IPS-20b (cell line): ENCODE data around the gene ISG20L2.

Experiments
- H3K27ac ChIP-seq: one replicate; pipeline ENCODE4 v1.5.1; 2013; ENCODE audit warnings: low read length
- H3K27me3 ChIP-seq: 2 replicates; pipeline ENCODE4 v1.6.1; 2013; ENCODE audit warnings: mild to moderate bottlenecking, low read length, inconsistent platforms; ENCODE audit not compliant: insufficient read depth
- H3K36me3 ChIP-seq: 2 replicates; pipeline ENCODE4 v1.6.1; 2013; ENCODE audit warnings: low read depth, mild to moderate bottlenecking, inconsistent platforms, low read length, moderate library complexity; ENCODE audit not compliant: insufficient read depth
- H3K4me1 ChIP-seq: 2 replicates; pipeline ENCODE4 v1.6.1; 2013; ENCODE audit warnings: mild to moderate bottlenecking, control low read depth, inconsistent platforms, low read length, moderate library complexity; ENCODE audit not compliant: insufficient read depth
- H3K4me3 ChIP-seq: 2 replicates; pipeline ENCODE4 v1.5.1; 2013; ENCODE audit warnings: mild to moderate bottlenecking, low read length, inconsistent platforms
- H3K9ac ChIP-seq: 2 replicates; pipeline ENCODE4 v1.6.1; 2013; ENCODE audit warnings: low read depth, mild to moderate bottlenecking, inconsistent platforms, low read length, moderate library complexity
- H3K9me3 ChIP-seq: 2 replicates; pipeline ENCODE4 v1.6.1; 2013; ENCODE audit warnings: mild to moderate bottlenecking, low read depth, low read length, inconsistent platforms; ENCODE audit not compliant: insufficient read depth

Gene ISG20L2, protein sequence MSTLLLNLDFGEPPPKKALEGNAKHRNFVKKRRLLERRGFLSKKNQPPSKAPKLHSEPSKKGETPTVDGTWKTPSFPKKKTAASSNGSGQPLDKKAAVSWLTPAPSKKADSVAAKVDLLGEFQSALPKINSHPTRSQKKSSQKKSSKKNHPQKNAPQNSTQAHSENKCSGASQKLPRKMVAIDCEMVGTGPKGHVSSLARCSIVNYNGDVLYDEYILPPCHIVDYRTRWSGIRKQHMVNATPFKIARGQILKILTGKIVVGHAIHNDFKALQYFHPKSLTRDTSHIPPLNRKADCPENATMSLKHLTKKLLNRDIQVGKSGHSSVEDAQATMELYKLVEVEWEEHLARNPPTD

DNA sequence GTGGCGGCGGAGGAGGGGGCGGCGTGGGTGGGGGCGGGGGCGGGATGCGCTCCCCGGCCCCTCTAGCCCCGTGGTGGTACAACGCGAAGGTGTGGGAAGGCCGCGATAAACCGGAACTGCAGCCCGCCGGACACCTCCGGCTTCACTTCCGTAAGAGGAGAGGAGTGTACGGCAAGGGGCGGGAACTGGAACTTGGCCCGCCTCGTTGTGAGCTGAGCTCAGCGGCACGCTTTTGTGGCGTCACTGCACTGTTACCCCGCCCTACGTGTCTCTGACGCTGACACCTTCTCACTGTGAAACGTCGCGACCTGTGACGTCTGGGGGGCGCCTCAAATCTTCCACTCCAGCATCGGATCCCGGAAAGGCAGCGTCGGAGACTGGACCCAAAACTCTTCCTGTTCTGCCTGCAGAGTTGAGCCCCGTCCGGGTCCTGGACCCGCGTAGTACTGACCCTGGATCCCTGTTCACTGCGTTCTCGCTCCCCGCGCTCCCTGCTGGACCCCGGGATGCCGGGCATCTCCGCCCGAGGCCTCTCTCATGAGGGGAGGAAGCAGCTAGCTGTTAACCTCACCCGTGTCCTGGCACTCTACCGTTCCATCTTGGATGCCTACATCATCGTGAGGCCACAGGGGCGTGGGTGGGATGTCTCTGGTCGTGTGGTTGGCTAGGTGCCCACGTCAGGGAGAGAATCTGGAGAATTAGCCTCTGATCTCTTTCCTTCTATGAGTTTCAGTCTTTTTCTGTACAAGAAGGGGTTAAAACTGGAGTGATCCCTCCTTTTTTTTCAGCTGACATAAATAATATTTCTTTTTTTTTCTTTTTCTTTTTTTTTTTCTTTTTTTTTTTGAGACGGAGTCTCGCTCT, at the start of gene ISG20L2:
ISG20L2 (minus strand) TSS at position 168 of the 864 bp plus-strand sequence. CDS start 1,114 bp downstream, outside the sequence.
- H3K36me3 ChIP-seq = peaks cover 45% of the 10 kb centered on the region
- H3K4me1 ChIP-seq = peaks cover 23% of the 10 kb centered on the region
- H3K27me3 ChIP-seq = no peaks in the 10 kb centered on the region

DNA sequence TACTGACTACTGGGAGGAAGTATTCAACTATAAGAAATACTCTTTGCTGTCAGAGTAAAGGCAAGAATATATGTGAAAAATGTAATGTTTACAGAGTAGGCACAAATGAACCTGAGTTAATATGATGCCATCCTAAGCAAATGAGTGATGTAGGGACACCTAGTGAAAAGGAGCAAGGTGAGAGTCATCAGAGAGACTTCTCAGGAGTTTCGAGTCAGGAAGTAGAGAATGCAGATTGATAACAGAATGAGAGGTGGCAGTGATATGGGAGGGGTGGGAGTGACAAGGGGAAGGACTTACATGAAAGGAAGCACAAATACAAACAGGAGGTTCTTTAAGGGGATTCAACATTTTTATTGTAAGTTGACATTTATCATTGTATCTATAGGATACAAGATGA, 49.0 kb upstream of the ISG20L2 start:
- Histone ChIP-seq H3K9me3 (no peaks in the 10 kb centered on the region), H3K27ac (no peak overlapping the region), H3K27me3 (no peaks in the 10 kb centered on the region), H3K4me1 (no peaks in the 10 kb centered on the region), H3K36me3 (peaks cover 34% of the 10 kb centered on the region), H3K4me3 (no peak overlapping the region), H3K9ac (no peak overlapping the region)

More for the DNA sequence above, at the start of gene ISG20L2:
- Histone ChIP-seq H3K27ac (peak within 1 kb of the TSS; percentile 86), H3K4me3 (peak within 1 kb of the TSS; percentile 99), H3K9me3 (no peaks in the 10 kb centered on the region), H3K9ac (peak within 1 kb of the TSS; percentile 97)

DNA sequence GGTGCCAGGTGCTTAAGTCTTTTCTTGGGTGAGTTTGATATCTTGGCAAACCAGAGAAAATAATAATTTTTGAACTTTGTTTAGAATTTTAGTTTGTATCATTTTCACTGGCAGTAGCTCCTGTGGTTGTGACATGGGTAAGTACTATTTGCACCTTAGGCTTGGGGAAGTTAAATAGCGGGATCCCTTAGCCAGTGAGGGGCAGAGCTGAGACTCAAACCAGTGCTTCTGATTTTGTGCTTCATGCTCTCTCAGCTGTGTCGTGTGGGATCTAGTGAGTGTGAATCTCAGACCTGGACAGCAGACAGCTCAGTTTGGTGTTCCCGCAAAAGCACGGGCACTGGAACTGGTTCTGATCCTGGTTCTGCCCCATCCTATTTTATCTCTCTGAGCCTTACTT, 48.4 kb upstream of the ISG20L2 start:
- peaks cover 34% of the 10 kb centered on the region for H3K36me3 ChIP-seq
- H3K4me3 ChIP-seq = no peak overlapping the region
- H3K9me3 ChIP-seq = no peaks in the 10 kb centered on the region
- H3K27ac ChIP-seq = no peak overlapping the region
- H3K4me1 ChIP-seq = no peaks in the 10 kb centered on the region
- H3K9ac ChIP-seq = no peak overlapping the region
- H3K27me3 ChIP-seq = no peaks in the 10 kb centered on the region

DNA sequence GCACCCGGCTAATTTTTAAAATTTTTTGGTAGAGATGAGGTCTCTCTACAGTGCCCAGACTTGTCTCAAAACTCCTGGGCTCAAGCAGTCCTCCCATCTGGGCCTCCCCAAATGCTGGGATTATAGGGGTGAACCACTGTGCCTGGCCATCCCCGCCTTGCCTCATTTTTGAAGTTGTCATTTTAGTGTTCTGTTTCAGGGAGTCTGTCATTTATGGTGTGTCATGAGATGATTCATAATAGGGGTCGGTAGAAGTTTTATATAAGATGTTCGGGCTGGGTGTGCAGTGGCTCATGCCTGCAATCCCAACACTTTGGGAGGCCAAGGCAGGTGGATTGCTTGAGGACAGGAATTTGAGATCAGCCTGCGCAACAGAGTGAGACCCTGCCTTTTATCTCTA, 47.2 kb upstream of the ISG20L2 start:
- Histone ChIP-seq H3K9me3 (no peaks in the 10 kb centered on the region), H3K4me1 (no peaks in the 10 kb centered on the region), H3K4me3 (no peak overlapping the region), H3K27ac (no peak overlapping the region), H3K27me3 (no peaks in the 10 kb centered on the region), H3K9ac (no peak overlapping the region), H3K36me3 (peaks cover 36% of the 10 kb centered on the region)

DNA sequence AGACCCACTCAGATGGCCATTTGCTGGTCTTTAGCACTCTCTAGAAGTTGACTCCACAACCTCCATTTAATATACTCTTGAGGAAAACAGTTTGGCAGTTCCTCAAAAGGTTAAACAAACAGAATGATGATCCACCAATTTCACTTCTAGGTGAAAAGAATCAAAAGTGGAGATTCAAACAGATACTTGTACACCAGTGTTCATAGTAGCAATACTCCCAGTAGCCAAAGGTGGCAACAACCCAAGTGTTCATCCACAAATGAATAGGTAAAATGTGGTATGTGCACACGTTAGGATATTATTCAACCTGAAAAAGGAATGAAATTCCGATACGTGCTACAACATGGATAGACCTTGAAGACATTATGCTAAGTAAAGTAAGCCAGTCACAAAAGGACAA, 45.0 kb upstream of the ISG20L2 start:
- Histone ChIP-seq H3K36me3 (peaks cover 40% of the 10 kb centered on the region), H3K9ac (no peak overlapping the region), H3K4me1 (peaks cover 6% of the 10 kb centered on the region; the same call in 1 of the 2 replicates)

DNA sequence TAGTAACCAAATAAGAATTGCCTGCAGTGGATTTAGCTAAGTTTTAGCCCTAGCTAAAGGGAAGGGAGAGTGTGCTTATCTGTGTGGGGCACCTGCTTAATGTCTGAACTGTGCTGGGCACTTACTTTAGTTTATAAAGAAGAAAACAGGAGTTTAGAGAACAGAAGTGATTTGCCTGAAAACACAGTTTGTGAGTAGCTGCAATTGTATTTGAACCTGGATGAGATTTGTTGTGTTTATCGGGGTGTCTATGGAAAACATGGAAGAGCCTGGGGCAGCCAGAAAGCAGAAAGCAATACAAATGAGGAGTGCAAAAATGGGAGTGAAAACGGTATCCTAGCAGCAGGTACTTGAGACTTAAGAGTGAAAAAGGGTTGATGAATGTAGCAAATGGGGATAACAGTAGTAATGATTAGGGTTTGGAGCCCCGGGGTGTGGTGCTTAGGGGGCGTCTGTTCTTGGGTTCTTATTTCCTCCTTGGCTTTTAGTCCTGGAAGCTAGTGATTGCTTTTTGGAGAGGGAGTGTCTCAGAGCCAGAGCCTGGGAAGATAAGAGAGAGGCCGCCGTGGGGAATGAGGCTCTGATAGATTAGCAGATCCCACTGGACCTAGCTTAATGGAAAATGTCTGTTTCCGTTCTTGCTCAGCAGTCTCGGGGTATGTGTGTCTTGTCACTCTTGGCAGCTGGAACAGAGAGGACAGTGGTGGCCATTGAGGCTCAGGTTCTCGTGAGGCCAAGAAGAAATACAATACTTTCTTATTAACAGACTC, 44.3 kb upstream of the ISG20L2 start:
- Histone ChIP-seq H3K27ac (no peak overlapping the region), H3K9ac (no peak overlapping the region)

More for the DNA sequence above, 45.0 kb upstream of the ISG20L2 start:
- no peak overlapping the region for H3K4me3 ChIP-seq
- no peak overlapping the region for H3K27ac ChIP-seq
- no peaks in the 10 kb centered on the region for H3K27me3 ChIP-seq
- H3K9me3 ChIP-seq = no peaks in the 10 kb centered on the region

DNA sequence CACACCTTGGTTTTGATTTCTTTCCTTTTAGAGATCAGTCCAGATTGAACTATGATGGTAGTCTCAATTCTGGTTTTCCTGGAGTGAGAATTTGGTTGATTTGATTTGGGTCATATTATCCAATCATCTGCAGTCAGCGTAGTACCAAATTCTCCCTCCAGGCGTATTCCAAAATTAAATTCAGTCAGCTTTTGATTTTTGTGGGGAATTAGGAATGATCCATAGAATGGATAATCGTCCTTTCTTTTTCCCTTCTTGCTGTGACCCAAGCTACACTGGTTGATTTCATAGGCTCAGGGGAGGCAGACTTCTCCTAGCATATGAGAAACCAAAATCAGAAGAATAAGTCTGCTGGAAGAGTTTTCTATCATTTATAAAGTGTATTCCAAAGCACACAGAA, 43.7 kb upstream of the ISG20L2 start:
- Histone ChIP-seq H3K9ac (no peak overlapping the region), H3K27ac (no peak overlapping the region), H3K9me3 (no peaks in the 10 kb centered on the region), H3K4me1 (peaks cover 9% of the 10 kb centered on the region; the same call in 1 of the 2 replicates), H3K4me3 (no peak overlapping the region), H3K27me3 (no peaks in the 10 kb centered on the region), H3K36me3 (peaks cover 35% of the 10 kb centered on the region)

More for the DNA sequence above, 44.3 kb upstream of the ISG20L2 start:
- no peaks in the 10 kb centered on the region for H3K9me3 ChIP-seq
- peaks cover 9% of the 10 kb centered on the region; the same call in 1 of the 2 replicates for H3K4me1 ChIP-seq
- peaks cover 40% of the 10 kb centered on the region for H3K36me3 ChIP-seq
- H3K27me3 ChIP-seq = no peaks in the 10 kb centered on the region
- H3K4me3 ChIP-seq = no peak overlapping the region

DNA sequence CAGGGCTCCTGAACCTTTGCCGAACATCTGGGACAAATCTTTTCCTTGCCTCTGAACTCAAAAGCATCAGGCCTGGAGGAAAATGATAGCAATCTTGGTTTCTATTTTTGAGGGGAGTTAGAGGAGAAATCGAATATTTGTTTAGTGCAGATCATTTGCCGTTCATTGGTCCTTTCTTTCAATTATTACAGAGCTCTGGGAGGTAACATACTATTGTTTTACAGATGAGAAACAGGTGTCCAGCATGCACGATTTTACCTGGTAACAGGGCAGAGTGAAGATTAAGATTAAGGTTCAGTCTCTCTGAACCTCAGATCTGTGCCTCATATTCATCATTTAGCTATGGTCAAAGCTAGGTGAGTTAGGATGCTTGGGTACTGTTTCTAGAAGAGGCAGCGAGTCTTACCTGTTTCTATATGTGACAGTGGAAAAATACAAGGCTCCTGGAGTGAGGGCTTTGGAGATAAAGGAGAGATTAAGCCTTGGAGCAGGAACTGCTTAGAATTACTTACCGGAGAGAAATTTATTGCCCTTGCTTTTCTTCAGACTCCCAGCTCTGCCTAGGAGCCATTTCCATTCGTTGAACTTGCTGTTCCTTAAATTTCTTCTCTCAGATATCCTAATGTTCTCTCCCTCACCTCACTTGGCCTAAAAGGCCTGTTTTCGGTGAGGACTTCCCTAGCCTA, 40.2 kb upstream of the ISG20L2 start:
- Histone ChIP-seq H3K4me3 (peak overlapping the region; percentile 97), H3K9ac (peak overlapping the region; percentile 93), H3K27me3 (no peaks in the 10 kb centered on the region), H3K9me3 (no peaks in the 10 kb centered on the region), H3K36me3 (peaks cover 30% of the 10 kb centered on the region), H3K27ac (no peak overlapping the region), H3K4me1 (peaks cover 15% of the 10 kb centered on the region; the same call in 1 of the 2 replicates)

DNA sequence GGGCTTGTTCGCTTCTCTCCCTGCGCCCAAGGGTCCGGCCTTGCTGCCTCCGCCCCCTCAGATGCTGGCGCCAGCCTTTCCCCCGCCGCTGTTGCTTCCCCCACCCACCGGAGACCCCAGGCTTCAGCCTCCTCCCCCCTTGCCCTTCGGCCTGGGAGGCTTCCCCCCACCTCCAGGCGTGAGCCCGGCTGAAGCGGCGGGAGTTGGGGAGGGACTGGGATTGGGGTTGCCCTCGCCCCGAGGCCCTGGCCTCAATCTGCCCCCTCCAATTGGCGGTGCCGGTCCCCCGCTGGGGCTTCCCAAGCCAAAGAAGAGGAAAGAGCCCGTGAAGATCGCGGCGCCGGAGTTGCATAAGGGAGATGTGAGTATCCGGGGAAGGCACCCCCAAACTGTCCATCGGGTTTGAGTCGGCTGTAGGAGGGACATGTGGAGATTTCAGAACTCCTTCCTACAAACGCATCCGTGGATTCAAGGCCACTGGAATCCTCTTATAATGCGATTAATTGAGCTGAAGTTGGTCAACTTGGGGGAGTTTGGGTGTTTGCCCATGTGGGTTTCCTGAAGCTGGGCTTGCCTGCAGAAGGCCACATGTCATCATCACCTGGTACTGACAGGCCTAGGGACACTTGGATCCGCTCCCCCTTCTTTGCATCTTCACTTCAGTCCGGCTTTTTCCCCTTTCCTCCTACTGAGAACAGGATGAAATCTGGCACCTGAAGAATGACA, 39.5 kb upstream of the ISG20L2 start:
- Histone ChIP-seq H3K4me1 (peaks cover 15% of the 10 kb centered on the region; the same call in 1 of the 2 replicates), H3K9ac (peak overlapping the region; percentile 93), H3K9me3 (no peaks in the 10 kb centered on the region), H3K27ac (no peak overlapping the region), H3K27me3 (no peaks in the 10 kb centered on the region), H3K36me3 (peaks cover 23% of the 10 kb centered on the region), H3K4me3 (peak overlapping the region; percentile 97)

DNA sequence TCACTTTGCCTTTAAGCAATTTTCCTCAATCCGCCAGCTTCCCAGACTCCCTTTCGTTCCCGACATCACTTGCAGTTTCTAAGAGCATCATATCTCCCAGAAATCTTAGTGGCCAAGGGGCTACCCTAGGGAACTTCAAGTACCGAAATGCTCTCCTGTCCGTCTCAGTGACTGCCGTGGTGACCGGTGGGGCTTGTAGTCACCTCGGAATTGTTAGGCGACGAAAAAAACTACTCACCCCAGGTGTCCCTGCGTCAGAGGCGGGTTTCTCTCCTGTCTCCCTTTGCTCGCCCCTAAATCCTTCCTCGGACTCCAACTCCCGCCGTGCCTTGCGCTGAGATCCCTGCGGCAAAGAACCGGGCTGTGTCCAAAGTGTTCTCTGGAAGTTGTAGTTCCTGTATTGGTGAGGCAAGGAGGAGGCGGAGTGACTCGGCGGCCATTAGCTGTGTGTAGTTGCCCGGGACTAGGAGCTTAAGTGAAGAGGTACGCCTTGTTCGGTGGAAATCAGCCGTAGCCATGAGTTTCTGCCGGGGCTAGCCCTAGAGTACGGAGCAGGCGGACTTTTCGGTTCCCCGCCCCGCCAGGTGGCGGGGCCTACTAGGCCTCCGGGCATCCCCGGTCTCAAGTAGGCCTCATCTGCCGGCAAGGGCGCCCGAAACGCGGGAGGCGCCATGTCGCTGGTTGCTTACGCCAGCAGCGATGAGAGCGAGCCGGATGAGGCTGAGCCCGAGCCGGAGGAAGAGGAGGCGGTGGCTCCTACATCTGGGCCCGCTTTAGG, 38.7 kb upstream of the ISG20L2 start, which contains the start of gene PRCC:
PRCC (plus strand) TSS at position 435 of the 778 bp plus-strand sequence; CDS start at position 672, 237 bp downstream.
- peak within 1 kb of the TSS; percentile 77 for H3K27ac ChIP-seq
- H3K36me3 ChIP-seq = peaks cover 18% of the 10 kb centered on the region
- no peaks in the 10 kb centered on the region for H3K9me3 ChIP-seq
- no peaks in the 10 kb centered on the region for H3K27me3 ChIP-seq
- peaks cover 15% of the 10 kb centered on the region; the same call in 1 of the 2 replicates for H3K4me1 ChIP-seq
- peak within 1 kb of the TSS; percentile 93 for H3K9ac ChIP-seq
- H3K4me3 ChIP-seq = peak within 1 kb of the TSS; percentile 97
